DND-41 (cell line): Measurements from ENCODE around the gene HTR3B.

Experiments
- ATAC-seq: fragments of 200-7000 bp; cut with Tn5 transposase; 3 replicates; pipeline ENCODE4 v1.9.1; 2021; ENCODE audit warnings: low read depth; ENCODE audit not compliant: insufficient read depth
- DNase-seq: peaks from one replicate; pipeline ENCODE4 v3.0.0-alpha.2; 2020
- H2AFZ ChIP-seq: 2 replicates; pipeline ENCODE4 v1.6.0; 2012; ENCODE audit warnings: low read depth, low read length
- H3K27ac ChIP-seq: 2 replicates; pipeline ENCODE4 v1.5.1; 2012; ENCODE audit warnings: low read length, inconsistent platforms
- H3K27me3 ChIP-seq: fragments of 200-600 bp; sonication (generic); 2 replicates; pipeline ENCODE4 v1.6.0; 2012; ENCODE audit warnings: low read length, mild to moderate bottlenecking, inconsistent platforms; ENCODE audit not compliant: insufficient read depth, poor library complexity
- H3K36me3 ChIP-seq: 2 replicates; pipeline ENCODE4 v1.5.1; 2012; ENCODE audit warnings: low read length, inconsistent platforms; ENCODE audit not compliant: insufficient read depth
- H3K4me1 ChIP-seq: 2 replicates; pipeline ENCODE4 v1.5.1; 2012; ENCODE audit warnings: mild to moderate bottlenecking, low read length; ENCODE audit not compliant: insufficient read depth
- H3K4me2 ChIP-seq: 2 replicates; pipeline ENCODE4 v1.6.0; 2012; ENCODE audit warnings: mild to moderate bottlenecking, moderate library complexity, low read length, inconsistent platforms; ENCODE audit not compliant: insufficient read depth
- H3K4me3 ChIP-seq, 2 experiments: fragments of 200-600 bp in 1 of 2; shearing (Covaris generic) in 1 of 2; 2 replicates each; pipeline ENCODE4 v1.5.1; 2012 to 2016; ENCODE audit warnings: inconsistent platforms in 2 of 2, low read length in 2 of 2, mild to moderate bottlenecking in 2 of 2, low read depth in 1 of 2, moderate library complexity in 1 of 2
- H3K79me2 ChIP-seq: 2 replicates; pipeline ENCODE4 v1.6.0; 2012; ENCODE audit warnings: low read length, inconsistent platforms; ENCODE audit not compliant: insufficient read depth
- H3K9ac ChIP-seq: 2 replicates; pipeline ENCODE4 v1.6.0; 2012; ENCODE audit warnings: low read depth, mild to moderate bottlenecking, inconsistent platforms, low read length, moderate library complexity
- H3K9me3 ChIP-seq: 2 replicates; pipeline ENCODE4 v1.5.1; 2012; ENCODE audit warnings: low read length, moderate library complexity, mild to moderate bottlenecking, inconsistent platforms; ENCODE audit not compliant: insufficient read depth, severe bottlenecking
- H4K20me1 ChIP-seq: 2 replicates; pipeline ENCODE4 v1.6.0; 2012; ENCODE audit warnings: low read length; ENCODE audit not compliant: insufficient read depth
- CTCF ChIP-seq: IDR thresholded peaks from 2 replicates; pipeline ENCODE4 v1.5.1; 2012; ENCODE audit warnings: borderline replicate concordance, low read length, moderate library complexity, mild to moderate bottlenecking; ENCODE audit not compliant: poor library complexity, severe bottlenecking; ENCODE audit errors: extremely low read depth
- EZH2 ChIP-seq: IDR thresholded peaks from 3 replicates; pipeline ENCODE4 v1.6.1; 2012; ENCODE audit warnings: borderline replicate concordance, low read depth, mild to moderate bottlenecking, moderate library complexity, low read length, inconsistent platforms; ENCODE audit not compliant: severe bottlenecking

The HTR3B gene

GRCh38 chr11:113865873-113866272, 38.7 kb upstream of the HTR3B start:
- H3K79me2 ChIP-seq: peaks cover 2% of the 10 kb centered on the region; the same call in 1 of the 2 replicates
- H2AFZ ChIP-seq: no peak overlapping the region
- H3K4me1 ChIP-seq: no peaks in the 10 kb centered on the region
- H3K9ac ChIP-seq: no peak overlapping the region
- H3K36me3 ChIP-seq: no peaks in the 10 kb centered on the region
- H3K9me3 ChIP-seq: no peaks in the 10 kb centered on the region
- no peak overlapping the region for H3K4me2 ChIP-seq
- H3K27ac ChIP-seq: no peak overlapping the region
- TF ChIP-seq CTCF (no peak), EZH2 (no peak)
- DNase-seq: no peak
- no peak for ATAC-seq
- peaks cover 10% of the 10 kb centered on the region; the same call in 1 of the 2 replicates for H4K20me1 ChIP-seq
- no peaks in the 10 kb centered on the region for H3K27me3 ChIP-seq
- no peak overlapping the region for H3K4me3 ChIP-seq

GRCh38 chr11:113867843-113868503, 36.6 kb upstream of the HTR3B start:
- peaks cover 7% of the 10 kb centered on the region; the same call in 1 of the 2 replicates for H4K20me1 ChIP-seq
- H2AFZ ChIP-seq: no peak overlapping the region
- no peak overlapping the region for H3K27ac ChIP-seq
- no peak overlapping the region for H3K4me3 ChIP-seq
- no peak for TF ChIP-seq CTCF
- no peak for TF ChIP-seq EZH2
- no peaks in the 10 kb centered on the region for H3K9me3 ChIP-seq
- ATAC-seq (no peak), DNase-seq (no peak)
- H3K79me2 ChIP-seq: peaks cover 2% of the 10 kb centered on the region; the same call in 1 of the 2 replicates
- H3K9ac ChIP-seq: no peak overlapping the region
- H3K36me3 ChIP-seq: no peaks in the 10 kb centered on the region
- H3K27me3 ChIP-seq: no peaks in the 10 kb centered on the region
- H3K4me2 ChIP-seq: no peak overlapping the region
- H3K4me1 ChIP-seq: 0 out of 2 replicates have a peak, but pooled peaks cover 2% of the 10 kb centered on the region

- H3K4me3 ChIP-seq: no peak overlapping the region
- no peak overlapping the region for H3K4me2 ChIP-seq
- no peaks in the 10 kb centered on the region for H3K27me3 ChIP-seq
- no peak for TF ChIP-seq EZH2
- no peak for TF ChIP-seq CTCF
- DNase-seq (no peak), ATAC-seq (no peak)
- H3K4me1 ChIP-seq: peaks cover 29% of the 10 kb centered on the region
- no peak overlapping the region for H3K9ac ChIP-seq
- H3K27ac ChIP-seq: no peak overlapping the region
- no peak overlapping the region for H2AFZ ChIP-seq
- peaks cover 7% of the 10 kb centered on the region; the same call in 1 of the 2 replicates for H4K20me1 ChIP-seq
- no peaks in the 10 kb centered on the region; the same call in 1 of the 2 replicates for H3K36me3 ChIP-seq
- peaks cover 6% of the 10 kb centered on the region for H3K79me2 ChIP-seq
- no peaks in the 10 kb centered on the region for H3K9me3 ChIP-seq
These were observed 33.3 kb upstream of the HTR3B start for GRCh38 chr11:113871336-113871735.
